Progenitor cell of endocrine pancreas (in vitro differentiated cells): ENCODE data around the gene ATXN7L1. TPM values are rescaled to one million over a fixed set of nuclear protein-coding genes. Genes with fewer than 3 reads are reported as not detected.
"Not testable (repeated sequence)": the region's sequence is repeated elsewhere in the genome, so short reads cannot be mapped to it uniquely, and the experiment has no call there.

Source experiments
- DNase-seq: peaks from one replicate; pipeline ENCODE4 v3.0.0; 2021; ENCODE audit warnings: low spot score; ENCODE audit not compliant: unreplicated experiment
- H3K27ac Mint-ChIP-seq: 2 replicates; pipeline ENCODE4 v1.8.0; 2021; ENCODE audit warnings: mild to moderate bottlenecking, moderate library complexity, mixed read lengths
- H3K27me3 Mint-ChIP-seq: 2 replicates; pipeline ENCODE4 v1.8.0; 2021; ENCODE audit warnings: mixed read lengths
- H3K36me3 Mint-ChIP-seq: 2 replicates; pipeline ENCODE4 v1.8.0; 2022; ENCODE audit warnings: mixed read lengths; ENCODE audit not compliant: insufficient read depth
- H3K4me1 Mint-ChIP-seq: 2 replicates; pipeline ENCODE4 v1.8.0; 2021; ENCODE audit warnings: low read depth, mixed read lengths
- H3K4me3 Mint-ChIP-seq: 2 replicates; pipeline ENCODE4 v1.8.0; 2021; ENCODE audit warnings: low read depth, mild to moderate bottlenecking, moderate library complexity, mixed read lengths
- H3K9me3 Mint-ChIP-seq: 2 replicates; pipeline ENCODE4 v1.8.0; 2021; ENCODE audit warnings: low read depth, mixed read lengths
- CTCF ChIP-seq: fragments of 200-600 bp; sonication (generic); IDR thresholded peaks from one replicate; pipeline ENCODE4 v1.5.0; 2021; ENCODE audit warnings: antibody characterized with exemption, mild to moderate bottlenecking; ENCODE audit not compliant: unreplicated experiment
- total RNA-seq: library from RNA; stranded (reverse); gene quantifications from 2 replicates; pipeline ENCODE4 v1.2.1, GENCODE V29; 2021

ATXN7L1 gene
- total RNA-seq, 1 donor from 2014 or later, result 18.3 TPM

- TF ChIP-seq CTCF, result no peak
- Mint-ChIP-seq H3K27ac (no peak overlapping the region), H3K9me3 (peaks cover 24% of the 10 kb centered on the region), H3K27me3 (no peaks in the 10 kb centered on the region), H3K4me3 (no peak overlapping the region), H3K36me3 (peaks cover 29% of the 10 kb centered on the region), H3K4me1 (peaks cover 3% of the 10 kb centered on the region)
- DNase-seq, result no peak
Observed at GRCh38 chr7:105713488-105714465, 162.6 kb downstream of the ATXN7L1 start.

GRCh38 chr7:105712877-105713276 is 163.5 kb downstream of the ATXN7L1 start:
- no peaks in the 10 kb centered on the region for H3K27me3 Mint-ChIP-seq
- H3K27ac Mint-ChIP-seq, result no peak overlapping the region
- TF ChIP-seq CTCF, result no peak
- H3K36me3 Mint-ChIP-seq, result peaks cover 29% of the 10 kb centered on the region
- peaks cover 24% of the 10 kb centered on the region for H3K9me3 Mint-ChIP-seq
- DNase-seq, result no peak
- H3K4me1 Mint-ChIP-seq, result no peaks in the 10 kb centered on the region
- no peak overlapping the region for H3K4me3 Mint-ChIP-seq

- TF ChIP-seq CTCF, result no peak
- Mint-ChIP-seq H3K4me1 (no peaks in the 10 kb centered on the region), H3K27ac (no peak overlapping the region), H3K4me3 (no peak overlapping the region), H3K9me3 (peaks cover 24% of the 10 kb centered on the region), H3K27me3 (no peaks in the 10 kb centered on the region), H3K36me3 (peaks cover 33% of the 10 kb centered on the region)
- DNase-seq, result no peak
Observed at GRCh38 chr7:105711726-105712402, 164.5 kb downstream of the ATXN7L1 start.

- not testable (repeated sequence) for H3K4me1 Mint-ChIP-seq, DNase-seq, H3K27me3 Mint-ChIP-seq, H3K4me3 Mint-ChIP-seq, H3K27ac Mint-ChIP-seq
- peaks cover 33% of the 10 kb centered on the region for H3K36me3 Mint-ChIP-seq
- peaks cover 24% of the 10 kb centered on the region for H3K9me3 Mint-ChIP-seq
Observed at GRCh38 chr7:105710720-105711119, 165.7 kb downstream of the ATXN7L1 start.

- H3K27me3 Mint-ChIP-seq, result no peaks in the 10 kb centered on the region
- DNase-seq, result no peak
- no peak overlapping the region for H3K27ac Mint-ChIP-seq
- no peaks in the 10 kb centered on the region for H3K4me1 Mint-ChIP-seq
- H3K9me3 Mint-ChIP-seq, result peaks cover 24% of the 10 kb centered on the region
- H3K4me3 Mint-ChIP-seq, result no peak overlapping the region
- TF ChIP-seq CTCF, result no peak
- H3K36me3 Mint-ChIP-seq, result peaks cover 30% of the 10 kb centered on the region
Observed at GRCh38 chr7:105708763-105709080, 167.7 kb downstream of the ATXN7L1 start.
